ENCODE data around the gene FAM111B. TPM values are rescaled to one million over a fixed set of nuclear protein-coding genes. Genes with fewer than 3 reads are reported as not detected.

FAM111B gene
- polyA plus RNA-seq, 1 donor, result 5.3 TPM

DNA sequence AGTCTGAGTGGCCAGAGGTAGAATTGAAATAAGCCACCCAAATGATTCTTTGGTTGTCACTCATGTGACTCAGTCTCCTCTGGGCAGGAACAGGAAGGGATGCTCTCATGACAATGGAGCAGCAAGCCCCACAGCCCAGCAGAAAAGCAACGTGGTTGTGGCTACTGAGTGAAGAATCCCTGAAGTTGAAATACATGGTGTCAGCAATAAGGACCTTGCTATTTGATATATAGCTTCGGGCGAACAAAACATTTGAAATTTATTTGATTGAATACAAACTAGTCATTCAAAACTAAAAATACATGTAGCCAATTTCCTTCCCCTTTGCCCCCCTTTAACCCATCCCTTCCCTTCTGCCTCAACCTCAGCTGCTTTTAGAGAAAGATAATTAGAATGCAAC is 50.4 kb downstream of the FAM111B start:
- DNase-seq, result no peak

DNA sequence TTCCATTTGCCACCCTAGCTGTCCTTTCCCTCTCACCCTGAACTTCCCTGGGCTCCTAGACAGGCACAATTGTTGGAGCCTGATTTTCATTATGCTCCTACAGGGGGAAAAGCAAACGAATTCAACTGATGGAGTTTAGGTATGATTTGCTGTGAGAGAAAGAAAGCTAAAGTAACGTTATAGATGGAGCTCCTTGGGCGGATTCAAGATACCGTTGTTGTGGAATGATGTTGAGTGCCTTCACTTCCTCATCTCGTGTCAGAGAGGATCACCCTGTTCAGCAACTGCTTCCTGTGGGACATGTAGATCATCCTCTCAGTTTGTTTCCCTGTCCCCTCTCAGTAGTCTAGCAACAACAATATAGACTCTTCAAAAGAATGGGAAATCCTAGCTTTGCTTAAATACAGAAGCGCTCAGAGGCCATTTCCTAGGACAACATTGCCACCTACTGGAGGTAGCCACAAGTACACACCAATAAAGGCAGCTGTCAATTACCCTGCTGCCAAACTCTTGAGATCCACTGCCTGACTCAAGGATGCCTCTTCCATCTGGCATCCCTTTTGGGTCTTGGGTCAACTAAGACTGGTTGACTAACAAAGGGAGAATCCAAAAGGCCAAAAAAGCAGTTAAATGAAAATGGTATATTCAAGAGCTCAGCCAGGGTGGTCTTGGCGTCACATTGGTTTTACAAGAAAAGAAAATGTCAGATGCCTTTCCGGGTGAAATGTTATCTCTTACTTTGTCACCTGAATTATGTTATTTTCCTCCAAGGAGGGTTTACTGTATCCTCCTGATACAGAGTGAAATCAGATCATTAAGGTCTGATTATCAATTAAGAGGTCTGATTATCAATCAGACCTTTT is 51.4 kb downstream of the FAM111B start:
- peak; percentile 76 for DNase-seq

- DNase-seq, result no peak
Observed at GRCh38 chr11:59164028-59164427, 57.0 kb downstream of the FAM111B start.

GRCh38 chr11:59171508-59172322 is 64.7 kb downstream of the FAM111B start, which contains the start of gene DTX4:
Gene DTX4, plus strand, starts transcription at chr11:59172132. Its CDS starts 464 bp downstream, at chr11:59172596.
- peak; percentile 93 for DNase-seq

DNA sequence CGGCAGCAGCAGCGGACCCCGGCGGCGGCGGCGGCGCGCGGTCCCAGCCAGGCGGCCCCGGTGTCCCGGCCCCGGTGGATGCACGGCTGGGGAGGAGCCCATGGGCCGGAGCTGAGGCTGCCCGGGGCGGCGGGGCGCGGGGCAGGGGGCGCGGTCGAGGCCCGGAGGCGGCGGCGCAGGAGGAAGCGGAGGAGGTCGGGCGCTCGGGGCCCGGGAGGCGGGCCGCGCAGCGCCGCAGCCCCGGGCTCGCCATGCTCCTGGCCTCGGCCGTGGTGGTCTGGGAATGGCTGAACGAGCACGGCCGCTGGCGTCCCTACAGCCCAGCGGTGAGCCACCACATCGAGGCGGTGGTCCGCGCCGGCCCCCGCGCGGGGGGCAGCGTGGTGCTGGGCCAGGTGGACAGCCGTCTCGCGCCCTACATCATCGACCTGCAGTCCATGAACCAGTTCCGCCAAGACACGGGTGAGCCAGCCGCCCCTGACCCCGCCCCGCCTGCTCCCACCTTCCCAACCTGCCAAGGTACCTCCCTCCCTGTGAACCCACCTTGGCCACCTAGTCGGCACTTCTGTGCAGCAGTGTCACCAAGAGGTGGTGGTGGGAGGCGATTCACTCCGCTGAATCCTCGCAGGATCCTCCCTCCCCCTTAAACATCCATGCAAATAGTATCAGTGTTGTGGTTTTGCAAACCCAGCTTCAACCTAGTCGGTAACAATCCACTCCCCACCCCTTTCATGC is 65.5 kb downstream of the FAM111B start:
- no peak for DNase-seq

DNA sequence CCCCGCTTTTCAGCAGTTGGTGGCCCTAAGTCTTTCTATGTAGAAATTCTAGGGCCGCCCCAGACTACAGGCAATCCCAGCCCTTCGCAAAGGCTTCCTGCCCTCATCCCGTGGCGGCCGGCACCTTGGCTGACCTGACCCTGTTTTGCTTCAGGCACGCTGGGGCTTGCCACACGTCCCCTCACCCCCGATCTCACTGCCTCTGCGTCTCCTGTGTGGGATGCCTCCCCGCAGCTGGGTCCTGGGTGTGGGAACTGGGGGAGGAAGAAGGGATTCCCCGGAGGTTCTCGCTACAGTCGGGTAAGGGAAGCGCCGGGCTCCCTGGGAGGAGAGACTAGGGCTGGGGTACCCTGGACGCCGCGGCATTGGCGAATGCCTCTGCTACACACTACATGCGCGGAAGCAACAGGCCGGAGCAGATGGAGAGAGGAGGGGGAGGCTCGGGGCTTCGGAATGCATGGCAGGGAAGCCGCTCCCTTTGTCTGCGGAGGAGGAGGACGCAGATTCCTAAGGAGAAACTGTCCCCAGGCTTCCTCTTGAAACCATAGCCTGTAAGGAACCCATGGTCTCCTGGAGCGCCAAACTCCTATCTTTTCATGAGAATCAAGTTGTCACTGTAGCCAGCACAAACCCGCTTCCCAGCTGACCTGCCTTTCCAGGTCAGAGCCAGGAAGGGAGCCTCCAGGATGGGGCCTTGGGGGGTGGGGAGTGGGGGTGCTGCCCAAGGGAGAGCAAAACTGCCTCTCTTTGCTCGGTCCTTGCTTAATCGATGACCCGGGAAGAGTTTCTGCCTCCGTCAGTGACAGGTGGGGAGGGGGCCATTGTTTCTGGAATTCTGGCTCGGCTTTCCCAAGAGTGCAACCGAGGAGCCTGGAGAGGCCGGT is 66.3 kb downstream of the FAM111B start:
- peak; percentile 14 for DNase-seq

DNA sequence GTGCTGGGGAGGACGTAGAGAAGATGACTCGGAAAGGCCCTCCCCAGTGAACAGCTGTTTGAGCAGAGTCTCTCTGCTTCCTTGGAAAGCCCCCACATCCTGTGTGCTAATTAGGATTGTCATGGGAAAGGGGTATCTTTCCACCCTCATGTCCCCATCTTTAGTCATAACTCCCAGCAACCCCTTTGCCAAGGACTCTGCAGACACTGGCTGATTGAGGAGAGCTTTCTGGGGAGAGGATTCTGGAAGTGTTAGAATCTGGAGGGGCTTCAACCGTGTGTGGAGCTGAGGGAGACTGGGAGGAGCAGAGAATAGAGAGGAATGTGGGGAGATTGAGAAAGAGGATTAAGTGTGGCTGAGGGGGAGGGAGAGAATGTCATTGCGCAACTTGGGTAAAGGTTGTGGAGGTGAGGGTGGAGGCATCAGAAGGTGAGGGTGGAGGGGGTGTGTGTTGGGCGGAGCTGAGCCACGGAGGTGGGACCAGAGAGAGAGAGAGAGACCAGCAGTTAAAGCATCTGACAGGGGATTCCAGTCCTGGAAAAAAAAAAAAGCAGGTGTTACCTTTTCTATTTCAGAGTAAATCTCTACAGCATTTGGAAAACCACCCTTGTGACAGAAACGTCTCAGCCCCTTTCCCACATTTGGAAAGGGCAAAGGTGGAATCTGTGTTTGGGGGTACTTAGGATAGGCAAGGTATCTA is 67.1 kb downstream of the FAM111B start:
- DNase-seq, result no peak

- DNase-seq, result no peak
Observed at GRCh38 chr11:59174664-59175033, 67.6 kb downstream of the FAM111B start.

DNA sequence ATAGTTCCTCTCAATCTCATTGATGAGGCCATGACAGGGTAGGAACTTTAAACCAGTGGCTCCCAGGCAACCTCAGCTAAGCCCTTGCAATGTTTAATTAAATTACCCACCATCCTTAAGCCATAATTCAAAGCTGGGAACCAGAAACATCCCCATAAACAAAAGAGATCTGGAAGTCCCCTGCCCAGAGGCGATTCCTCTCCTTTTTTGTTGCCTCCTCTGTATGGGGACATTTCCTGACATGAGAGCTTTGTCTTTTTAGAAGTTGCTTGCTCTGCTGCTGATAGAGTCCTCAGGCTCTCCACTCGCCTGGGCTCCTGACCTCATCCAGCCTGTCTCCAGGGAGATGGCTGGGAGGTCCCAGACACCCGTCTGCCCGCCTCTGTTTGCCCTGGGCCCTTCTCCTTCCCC is 68.1 kb downstream of the FAM111B start:
- DNase-seq, result no peak

- DNase-seq, result no peak
Observed at GRCh38 chr11:59176330-59176729, 69.3 kb downstream of the FAM111B start.

Other genes starting within 250 kb of the FAM111B start
- 0.96 TPM for gene GLYATL1, start 167.7 kb upstream of the FAM111B start, polyA plus RNA-seq (ENCODE audit: insufficient read length)
- not detected for gene GLYATL1B, start 20.9 kb upstream of the FAM111B start, polyA plus RNA-seq (ENCODE audit: insufficient read length)
- 25.4 TPM for gene FAM111A, start 35.6 kb downstream of the FAM111B start, polyA plus RNA-seq (ENCODE audit: insufficient read length)
- 19.4 TPM for gene DTX4, start 64.9 kb downstream of the FAM111B start, polyA plus RNA-seq (ENCODE audit: insufficient read length)
- 11.6 TPM for gene MPEG1, start 105.7 kb downstream of the FAM111B start, polyA plus RNA-seq (ENCODE audit: insufficient read length)